ENCODE measurements around the gene C2CD4D. TPM values are rescaled to one million over a fixed set of nuclear protein-coding genes. Genes with fewer than 3 reads are reported as not detected.

C2CD4D gene
- total RNA-seq, 1 donor from 2014 or later = not detected

GRCh38 chr1:151834239-151834638, 5.4 kb downstream of the C2CD4D start:
- Mint-ChIP-seq H3K27me3 (ENCODE audit: insufficient read depth, low read depth) (peaks cover 38% of the 10 kb centered on the region), H3K4me3 (no peak overlapping the region), H3K9me3 (peaks cover 6% of the 10 kb centered on the region), H3K27ac (no peak overlapping the region), H3K36me3 (no peaks in the 10 kb centered on the region), H3K4me1 (peaks cover 22% of the 10 kb centered on the region)
- Histone ChIP-seq H2AFZ (replicated peaks) (no peak overlapping the region), H3K79me2 (ENCODE audit: low read depth) (no peaks in the 10 kb centered on the region), H3K4me2 (no peak overlapping the region), H3K9me3 (ENCODE audit: low read depth) (no peaks in the 10 kb centered on the region), H3K36me3 (no peaks in the 10 kb centered on the region), H3K27ac (no peak overlapping the region), H3K4me1 (peaks cover 9% of the 10 kb centered on the region), H3F3A (ENCODE audit: low read depth) (peaks cover 18% of the 10 kb centered on the region), H3K4me3 (no peak overlapping the region), H3K27me3 (peaks cover 34% of the 10 kb centered on the region), H3K9ac (no peak overlapping the region), H4K20me1 (ENCODE audit: low read depth) (no peaks in the 10 kb centered on the region)
- TF ChIP-seq EZH2phosphoT487 (IDR thresholded peaks at IDR 0.05) (no peak), CTCF (IDR thresholded peaks at IDR 0.05) (no peak), EZH2 (IDR thresholded peaks at IDR 0.05) (no peak)
- no peak for DNase-seq (ENCODE audit: low spot score)

- TF ChIP-seq EZH2 (IDR thresholded peaks at IDR 0.05) (no peak), EZH2phosphoT487 (IDR thresholded peaks at IDR 0.05) (no peak), CTCF (IDR thresholded peaks at IDR 0.05) (no peak)
- peaks cover 6% of the 10 kb centered on the region for H3K9me3 Mint-ChIP-seq
- H3K9ac ChIP-seq = no peak overlapping the region
- peaks cover 11% of the 10 kb centered on the region for H3K4me1 ChIP-seq
- H3K4me1 Mint-ChIP-seq = peaks cover 30% of the 10 kb centered on the region
- no peak overlapping the region for H3K27ac Mint-ChIP-seq
- H3K4me3 Mint-ChIP-seq = no peak overlapping the region
- H3K36me3 Mint-ChIP-seq = no peaks in the 10 kb centered on the region
- H3K4me3 ChIP-seq = no peak overlapping the region
- peaks cover 33% of the 10 kb centered on the region for H3K27me3 Mint-ChIP-seq (ENCODE audit: insufficient read depth, low read depth)
- no peak overlapping the region for H2AFZ ChIP-seq (replicated peaks)
- DNase-seq (ENCODE audit: low spot score) = no peak
- H3K4me2 ChIP-seq = no peak overlapping the region
- H3K27ac ChIP-seq = no peak overlapping the region
- H3F3A ChIP-seq (ENCODE audit: low read depth) = peaks cover 15% of the 10 kb centered on the region
- H4K20me1 ChIP-seq (ENCODE audit: low read depth) = no peaks in the 10 kb centered on the region
- H3K9me3 ChIP-seq (ENCODE audit: low read depth) = no peaks in the 10 kb centered on the region
- H3K79me2 ChIP-seq (ENCODE audit: low read depth) = no peaks in the 10 kb centered on the region
- peaks cover 25% of the 10 kb centered on the region for H3K27me3 ChIP-seq
- no peaks in the 10 kb centered on the region for H3K36me3 ChIP-seq
Observed at GRCh38 chr1:151833172-151833900, 6.3 kb downstream of the C2CD4D start.

- H3K27me3 Mint-ChIP-seq (ENCODE audit: insufficient read depth, low read depth) = peaks cover 29% of the 10 kb centered on the region
Observed at GRCh38 chr1:151832318-151832980, 7.2 kb downstream of the C2CD4D start.

More at GRCh38 chr1:151832318-151832980, 7.2 kb downstream of the C2CD4D start:
- Mint-ChIP-seq H3K36me3 (no peaks in the 10 kb centered on the region), H3K27ac (peak overlapping the region; percentile 84), H3K4me3 (no peak overlapping the region), H3K9me3 (peaks cover 3% of the 10 kb centered on the region), H3K4me1 (peaks cover 31% of the 10 kb centered on the region)
- no peak overlapping the region for H2AFZ ChIP-seq (replicated peaks)
- no peak overlapping the region for H3K27ac ChIP-seq
- peaks cover 13% of the 10 kb centered on the region for H3K4me1 ChIP-seq
- no peak for TF ChIP-seq EZH2phosphoT487 (IDR thresholded peaks at IDR 0.05)
- TF ChIP-seq CTCF (IDR thresholded peaks at IDR 0.05) = no peak
- no peak for TF ChIP-seq EZH2 (IDR thresholded peaks at IDR 0.05)
- DNase-seq (ENCODE audit: low spot score) = no peak
- H3F3A ChIP-seq (ENCODE audit: low read depth) = peaks cover 11% of the 10 kb centered on the region
- no peak overlapping the region for H3K4me3 ChIP-seq
- H3K9me3 ChIP-seq (ENCODE audit: low read depth) = no peaks in the 10 kb centered on the region
- H4K20me1 ChIP-seq (ENCODE audit: low read depth) = no peaks in the 10 kb centered on the region
- no peaks in the 10 kb centered on the region for H3K36me3 ChIP-seq
- H3K79me2 ChIP-seq (ENCODE audit: low read depth) = no peaks in the 10 kb centered on the region
- no peak overlapping the region for H3K9ac ChIP-seq
- H3K27me3 ChIP-seq = peaks cover 16% of the 10 kb centered on the region
- H3K4me2 ChIP-seq = no peak overlapping the region
